DOHH2 (cell line): ENCODE results near the gene RMI1.

ENCODE experiments used
- H3F3A ChIP-seq: fragments of 200-600 bp; sonication (generic), shearing (Covaris generic); 2 replicates; pipeline ENCODE4 v1.6.0; 2016; ENCODE audit warnings: antibody characterized with exemption, mild to moderate bottlenecking; ENCODE audit not compliant: control insufficient read depth, insufficient read depth
- H3K27ac ChIP-seq: fragments of 200-600 bp; sonication (generic); 2 replicates; pipeline ENCODE4 v1.5.1; 2014; ENCODE audit warnings: low read depth, mild to moderate bottlenecking, low read length, moderate library complexity
- H3K27me3 ChIP-seq: fragments of 200-600 bp; sonication (generic); 2 replicates; pipeline ENCODE4 v1.6.1; 2014; ENCODE audit warnings: mild to moderate bottlenecking, low read length, mixed read lengths; ENCODE audit not compliant: control insufficient read depth
- H3K36me3 ChIP-seq: fragments of 200-600 bp; sonication (generic); 2 replicates; pipeline ENCODE4 v1.6.1; 2014; ENCODE audit warnings: mild to moderate bottlenecking, low read length, moderate library complexity, mixed read lengths; ENCODE audit not compliant: control insufficient read depth
- H3K4me1 ChIP-seq: fragments of 200-600 bp; sonication (generic); 2 replicates; pipeline ENCODE4 v1.6.1; 2014; ENCODE audit warnings: mild to moderate bottlenecking, low read length, mixed read lengths; ENCODE audit not compliant: control insufficient read depth
- H3K4me2 ChIP-seq: fragments of 200-600 bp; sonication (generic); 2 replicates; pipeline ENCODE4 v1.6.0; 2014; ENCODE audit warnings: mild to moderate bottlenecking, low read length, moderate library complexity
- H3K4me3 ChIP-seq: fragments of 200-600 bp; sonication (generic); 2 replicates; pipeline ENCODE4 v1.5.1; 2014; ENCODE audit warnings: mild to moderate bottlenecking, low read length, mixed read lengths
- H3K79me2 ChIP-seq: fragments of 200-600 bp; sonication (generic); 2 replicates; pipeline ENCODE4 v1.6.1; 2014; ENCODE audit warnings: mild to moderate bottlenecking, low read length, mixed read lengths; ENCODE audit not compliant: control insufficient read depth
- H3K9me2 ChIP-seq: fragments of 200-600 bp; sonication (generic); replicated peaks from 2 replicates; pipeline ENCODE4 v1.6.1; 2014; ENCODE audit warnings: mild to moderate bottlenecking, low read length, mixed read lengths; ENCODE audit not compliant: control insufficient read depth
- H3K9me3 ChIP-seq: fragments of 200-600 bp; sonication (generic); 2 replicates; pipeline ENCODE4 v1.6.1; 2014; ENCODE audit warnings: antibody characterized with exemption, low read length, mixed read lengths; ENCODE audit not compliant: control insufficient read depth, insufficient read depth
- H4K20me1 ChIP-seq: fragments of 200-600 bp; sonication (generic); 2 replicates; pipeline ENCODE4 v1.6.0; 2014; ENCODE audit warnings: low read depth, mild to moderate bottlenecking, antibody characterized with exemption, low read length, moderate library complexity; ENCODE audit not compliant: control insufficient read depth, insufficient read depth
- EZH2phosphoT487 ChIP-seq: fragments of 200-600 bp; sonication (generic); IDR thresholded peaks from 2 replicates; pipeline ENCODE4 v1.6.1; 2017; ENCODE audit warnings: borderline replicate concordance, mild to moderate bottlenecking, antibody characterized with exemption, low read length, moderate library complexity, mixed read lengths
- TF ChIP-seq, protein P1 (sequence below): fragments of 200-600 bp; sonication (generic); IDR thresholded peaks from one replicate; pipeline ENCODE4 v1.5.1; 2014; ENCODE audit warnings: antibody characterized with exemption, mild to moderate bottlenecking, low read depth, low read length; ENCODE audit not compliant: poor library complexity, severe bottlenecking

Gene RMI1

DNA sequence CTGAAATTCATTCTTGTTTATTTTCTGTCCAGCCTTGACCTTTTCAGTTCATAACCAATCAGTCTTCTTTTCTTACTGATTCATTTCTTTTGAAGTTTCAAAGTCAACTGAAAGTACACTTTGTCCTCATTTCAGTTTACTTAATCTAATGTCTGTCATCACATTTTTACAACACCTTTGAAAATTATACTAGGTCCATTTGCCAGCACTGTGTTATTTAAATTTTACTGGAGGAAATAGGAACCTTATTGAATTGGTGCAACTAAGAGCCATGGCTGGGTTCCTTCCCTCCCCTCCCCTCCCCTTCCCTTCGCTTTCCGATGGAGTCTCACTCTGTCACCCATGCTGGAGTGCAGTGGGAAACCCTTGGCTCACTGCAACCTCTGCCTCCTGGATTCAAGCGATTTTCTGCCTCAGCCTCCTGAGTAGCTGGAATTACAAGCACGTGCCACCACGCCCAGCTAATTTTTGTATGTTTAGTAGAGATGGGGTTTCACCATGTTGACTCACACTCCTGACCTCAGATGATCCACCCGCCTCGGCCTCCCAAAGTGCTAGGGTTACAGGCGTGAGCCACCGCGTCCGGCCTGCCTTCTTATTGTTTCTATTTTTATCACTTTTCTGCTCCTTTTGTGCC lies 6.3 kb downstream of the RMI1 start:
- H3F3A ChIP-seq = peaks cover 13% of the 10 kb centered on the region; the same call in 1 of the 2 replicates
- peak overlapping the region; percentile 56 for H3K4me3 ChIP-seq
- H3K36me3 ChIP-seq = peaks cover 64% of the 10 kb centered on the region
- no peak for TF ChIP-seq EZH2phosphoT487
- TF ChIP-seq, protein P1, sequence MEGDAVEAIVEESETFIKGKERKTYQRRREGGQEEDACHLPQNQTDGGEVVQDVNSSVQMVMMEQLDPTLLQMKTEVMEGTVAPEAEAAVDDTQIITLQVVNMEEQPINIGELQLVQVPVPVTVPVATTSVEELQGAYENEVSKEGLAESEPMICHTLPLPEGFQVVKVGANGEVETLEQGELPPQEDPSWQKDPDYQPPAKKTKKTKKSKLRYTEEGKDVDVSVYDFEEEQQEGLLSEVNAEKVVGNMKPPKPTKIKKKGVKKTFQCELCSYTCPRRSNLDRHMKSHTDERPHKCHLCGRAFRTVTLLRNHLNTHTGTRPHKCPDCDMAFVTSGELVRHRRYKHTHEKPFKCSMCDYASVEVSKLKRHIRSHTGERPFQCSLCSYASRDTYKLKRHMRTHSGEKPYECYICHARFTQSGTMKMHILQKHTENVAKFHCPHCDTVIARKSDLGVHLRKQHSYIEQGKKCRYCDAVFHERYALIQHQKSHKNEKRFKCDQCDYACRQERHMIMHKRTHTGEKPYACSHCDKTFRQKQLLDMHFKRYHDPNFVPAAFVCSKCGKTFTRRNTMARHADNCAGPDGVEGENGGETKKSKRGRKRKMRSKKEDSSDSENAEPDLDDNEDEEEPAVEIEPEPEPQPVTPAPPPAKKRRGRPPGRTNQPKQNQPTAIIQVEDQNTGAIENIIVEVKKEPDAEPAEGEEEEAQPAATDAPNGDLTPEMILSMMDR = no peak
- H3K4me2 ChIP-seq = peak overlapping the region; percentile 67
- H3K9me2 ChIP-seq = no peaks in the 10 kb centered on the region
- H3K9me3 ChIP-seq = no peaks in the 10 kb centered on the region
- peaks cover 23% of the 10 kb centered on the region for H4K20me1 ChIP-seq
- peaks cover 64% of the 10 kb centered on the region for H3K4me1 ChIP-seq
- peaks cover 97% of the 10 kb centered on the region for H3K79me2 ChIP-seq
- H3K27me3 ChIP-seq = no peaks in the 10 kb centered on the region
- peak overlapping the region; percentile 69 for H3K27ac ChIP-seq

- Histone ChIP-seq H3F3A (peaks cover 13% of the 10 kb centered on the region; the same call in 1 of the 2 replicates), H3K4me1 (peaks cover 59% of the 10 kb centered on the region), H3K36me3 (peaks cover 64% of the 10 kb centered on the region), H4K20me1 (peaks cover 23% of the 10 kb centered on the region), H3K4me2 (no peak overlapping the region), H3K79me2 (peaks cover 97% of the 10 kb centered on the region), H3K9me3 (no peaks in the 10 kb centered on the region), H3K9me2 (no peaks in the 10 kb centered on the region), H3K4me3 (no peak overlapping the region), H3K27me3 (no peaks in the 10 kb centered on the region), H3K27ac (no peak overlapping the region)
- TF ChIP-seq, protein P1 = no peak
- TF ChIP-seq EZH2phosphoT487 = no peak
Observed at GRCh38 chr9:83987402-83987791, 6.8 kb downstream of the RMI1 start.

DNA sequence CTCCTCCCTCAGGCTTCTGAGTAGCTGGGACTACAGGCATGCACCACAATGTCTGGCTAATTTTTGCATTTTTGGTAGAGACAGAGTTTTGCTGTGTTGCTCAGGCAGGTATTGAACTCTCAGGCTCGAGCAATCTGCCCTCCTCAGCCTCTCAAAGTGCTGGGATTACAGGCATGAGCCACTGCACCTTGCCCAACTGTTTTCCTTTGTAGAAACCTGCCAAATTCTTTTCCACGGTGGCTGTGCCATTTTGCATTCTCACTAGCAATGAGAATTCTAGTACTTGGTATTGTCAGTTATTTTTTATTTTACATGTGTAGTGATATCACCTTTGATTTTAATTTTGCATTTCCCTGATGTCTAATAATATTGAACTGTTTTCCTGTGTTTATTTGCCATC lies 7.8 kb downstream of the RMI1 start:
- no peak overlapping the region for H3K27ac ChIP-seq
- H4K20me1 ChIP-seq = peaks cover 26% of the 10 kb centered on the region
- H3F3A ChIP-seq = peaks cover 13% of the 10 kb centered on the region; the same call in 1 of the 2 replicates
- no peak for TF ChIP-seq EZH2phosphoT487
- TF ChIP-seq, protein P1 = no peak
- H3K79me2 ChIP-seq = peaks cover 97% of the 10 kb centered on the region
- H3K9me2 ChIP-seq = no peaks in the 10 kb centered on the region
- H3K9me3 ChIP-seq = no peaks in the 10 kb centered on the region
- peaks cover 49% of the 10 kb centered on the region for H3K4me1 ChIP-seq
- H3K4me2 ChIP-seq = no peak overlapping the region
- no peak overlapping the region for H3K4me3 ChIP-seq
- no peaks in the 10 kb centered on the region for H3K27me3 ChIP-seq
- H3K36me3 ChIP-seq = peaks cover 61% of the 10 kb centered on the region

DNA sequence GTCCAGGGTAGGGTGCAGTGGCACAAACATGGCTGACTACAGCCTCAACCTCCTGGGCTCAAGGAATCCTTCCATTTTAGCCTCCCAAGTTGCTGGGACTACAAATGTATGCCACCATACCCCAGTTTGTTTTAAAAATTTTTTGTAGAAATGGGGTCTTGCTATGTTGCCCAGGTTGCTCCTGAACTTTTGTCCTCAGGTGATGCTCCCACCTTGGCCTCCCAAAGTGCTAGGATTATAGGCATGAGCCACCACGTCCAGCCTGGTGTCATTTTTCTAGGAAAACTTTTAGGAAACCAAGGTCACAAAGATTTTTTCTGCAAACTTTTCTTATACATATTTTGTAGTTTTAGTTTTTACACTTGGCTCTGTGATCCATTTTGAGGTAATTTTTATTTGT lies 10.8 kb downstream of the RMI1 start:
- H3K79me2 ChIP-seq = peaks cover 97% of the 10 kb centered on the region
- H3K4me1 ChIP-seq = peaks cover 21% of the 10 kb centered on the region
- H3K9me3 ChIP-seq = no peaks in the 10 kb centered on the region
- H3K9me2 ChIP-seq = no peaks in the 10 kb centered on the region
- no peak overlapping the region for H3K4me2 ChIP-seq
- H3F3A ChIP-seq = peaks cover 3% of the 10 kb centered on the region; the same call in 1 of the 2 replicates
- H3K27me3 ChIP-seq = no peaks in the 10 kb centered on the region
- TF ChIP-seq, protein P1 = no peak
- no peak for TF ChIP-seq EZH2phosphoT487
- no peak overlapping the region for H3K4me3 ChIP-seq
- H3K36me3 ChIP-seq = peaks cover 70% of the 10 kb centered on the region
- no peak overlapping the region for H3K27ac ChIP-seq
- H4K20me1 ChIP-seq = peaks cover 36% of the 10 kb centered on the region
